Measurements from ENCODE around the gene RNF169. TPM values are rescaled to one million over a fixed set of nuclear protein-coding genes. Genes with fewer than 3 reads are reported as not detected.

Gene RNF169
- total and polyA plus RNA-seq, 2 of the 8 experiments (the other 6 are each of a cell fraction or from before 2014, with no cell fraction given), result 3.6 to 12.5 TPM

DNA sequence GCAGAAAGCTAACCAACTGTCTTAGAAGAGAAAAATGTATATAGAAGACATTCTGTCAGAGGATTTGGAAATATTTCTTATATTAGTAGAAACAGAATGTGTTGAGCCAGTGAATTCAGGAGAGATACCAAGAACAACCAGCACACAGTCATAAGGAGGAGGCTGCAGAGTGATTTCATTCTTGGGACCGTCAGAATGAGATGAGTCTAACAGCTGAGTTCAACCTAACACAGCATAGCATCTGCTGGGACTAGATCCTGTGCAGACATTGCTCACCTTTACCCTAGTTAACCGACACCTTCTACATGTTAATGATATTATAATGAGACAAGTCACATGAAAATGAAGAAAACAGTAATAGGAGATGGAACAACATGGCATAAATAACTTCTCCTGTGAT lies 114.8 kb downstream of the RNF169 start (continued):
- TF ChIP-seq SP4 (IDR thresholded peaks at IDR 0.05; ENCODE audit: low read length) (no peak), CBX8 (IDR thresholded peaks at IDR 0.05; ENCODE audit: borderline replicate concordance, low read depth, low read length) (no peak), CEBPB (IDR thresholded peaks at IDR 0.05; ENCODE audit: low read depth, low read length) (no peak), RFX5 (IDR thresholded peaks at IDR 0.05; ENCODE audit: borderline replicate concordance, low read depth, low read length) (no peak), BRCA1 (IDR thresholded peaks at IDR 0.05; ENCODE audit: low read depth, low read length) (no peak), SIRT6 (IDR thresholded peaks at IDR 0.05; ENCODE audit: low read length) (no peak), CTBP2 (IDR thresholded peaks at IDR 0.05; ENCODE audit: borderline replicate concordance, insufficient read depth, insufficient read length, low read length) (no peak), KDM5A (IDR thresholded peaks at IDR 0.05; ENCODE audit: low read length) (no peak)

Data from H1 (cell line).